ENCODE data around the gene PPP3CA. TPM values are rescaled to one million over a fixed set of nuclear protein-coding genes. Genes with fewer than 3 reads are reported as not detected.

The PPP3CA gene
- total and polyA plus RNA-seq, 2 of the 8 experiments (the other 6 are each of a cell fraction or from before 2014, with no cell fraction given), result 7.9 to 35.0 TPM

DNA sequence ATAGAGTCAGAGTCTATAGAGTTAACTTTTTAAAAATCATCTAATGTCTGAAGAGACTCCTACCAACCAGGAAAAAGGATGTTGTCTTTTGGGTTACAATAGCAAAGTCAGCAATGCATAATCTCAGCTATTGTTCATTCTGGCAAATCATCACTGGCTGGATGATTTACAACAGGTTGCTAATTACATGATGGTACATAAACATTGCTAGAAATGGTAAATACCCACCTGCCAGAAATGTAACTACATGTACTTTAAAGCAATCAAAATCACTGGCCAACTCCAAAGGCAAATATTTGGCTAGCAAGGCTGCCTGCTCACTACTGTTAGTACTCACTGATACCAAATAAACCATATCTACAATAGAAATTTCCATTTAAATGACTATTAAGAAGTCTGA, 91.1 kb downstream of the PPP3CA start:
- Histone ChIP-seq H3K36me3 (ENCODE audit: control insufficient read depth in 2 of 4, insufficient read depth in 4 of 4, low read length in 3 of 4) (no peaks in the 10 kb centered on the region), H3K79me2 (ENCODE audit: control insufficient read depth in 1 of 2, insufficient read depth in 2 of 2, low read length in 2 of 2) (peaks cover 0 to 72% of the 10 kb centered on the region in 2 experiments; a peak in 2 of 4 replicates), H3K23me2 (ENCODE audit: low read depth, low read length) (no peaks in the 10 kb centered on the region), H3K9me3 (ENCODE audit: insufficient read depth in 2 of 2, low read depth in 1 of 2, low read length in 1 of 2) (no peaks in the 10 kb centered on the region), H2BK120ac (replicated peaks; ENCODE audit: low read depth, low read length) (no peak overlapping the region), H2BK15ac (ENCODE audit: low read length) (no peak overlapping the region), H3K23ac (ENCODE audit: insufficient read length) (no peak overlapping the region), H3K9ac (replicated peaks in 1 of 4; ENCODE audit: extremely low read depth in 1 of 4, low read depth in 3 of 4, low read length in 3 of 4) (no peak overlapping the region), H3K79me1 (ENCODE audit: low read depth, low read length) (no peaks in the 10 kb centered on the region), H4K8ac (ENCODE audit: extremely low read depth, insufficient read depth, low read length) (no peak overlapping the region), H3K4ac (replicated peaks; ENCODE audit: insufficient read length, low read depth, low read length) (no peak overlapping the region), H3K27ac (ENCODE audit: low read depth, low read length) (no peak overlapping the region), H4K5ac (ENCODE audit: insufficient read length, low read depth, low read length) (no peak overlapping the region), H2BK12ac (ENCODE audit: low read depth, low read length) (no peak overlapping the region), H3K4me1 (replicated peaks in 1 of 4; ENCODE audit: control insufficient read depth in 3 of 4, insufficient read depth in 4 of 4, low read length in 3 of 4) (0 out of 7 replicates have a peak, but pooled peaks cover 0 to 3% (median 1%) of the 10 kb centered on the region in 4 experiments), H2BK20ac (ENCODE audit: low read length) (no peak overlapping the region), H2BK5ac (ENCODE audit: low read depth, low read length) (no peak overlapping the region), H3K14ac (ENCODE audit: insufficient read length) (no peak overlapping the region), H2AK5ac (ENCODE audit: low read depth, low read length) (no peak overlapping the region), H3K4me2 (ENCODE audit: insufficient read depth in 1 of 2, low read depth in 2 of 2, low read length in 2 of 2) (no peak overlapping the region), H3K4me3 (ENCODE audit: extremely low read depth in 1 of 4, insufficient read depth in 2 of 4, low read depth in 3 of 4, low read length in 4 of 4) (no peak overlapping the region), H4K20me1 (replicated peaks in 1 of 2; ENCODE audit: control insufficient read depth in 1 of 2, insufficient read depth in 2 of 2, low read length in 2 of 2) (peaks cover 1 to 2% of the 10 kb centered on the region in 2 experiments), H3K27me3 (replicated peaks in 1 of 4; ENCODE audit: control insufficient read depth in 3 of 4, extremely low read depth in 1 of 4, insufficient read depth in 3 of 4, low read length in 3 of 4) (no peaks in the 10 kb centered on the region), H3K18ac (ENCODE audit: extremely low read depth, low read length) (no peak overlapping the region), H3K56ac (replicated peaks; ENCODE audit: insufficient read length, low read depth, low read length) (no peak overlapping the region), H4K91ac (replicated peaks; ENCODE audit: insufficient read length, low read length) (no peak overlapping the region), H2AFZ (ENCODE audit: low read length) (no peak overlapping the region)
- DNase-seq (ENCODE audit: low read depth in 1 of 2, low spot score in 2 of 2) (no peak), FAIRE-seq (no peak)
- TF ChIP-seq PHF8 (conservative IDR thresholded peaks at IDR 0.05; ENCODE audit: low read depth, low read length) (no peak), JUND (IDR thresholded peaks at IDR 0.05; ENCODE audit: low read length) (no peak), NRF1 (IDR thresholded peaks at IDR 0.05; ENCODE audit: low read depth, low read length) (no peak)
- ChIA-PET CTCF (ENCODE audit: partially characterized antibody) (no interaction called here), POLR2A (ENCODE audit: partially characterized antibody) (no interaction called here)

Measured in H1 (cell line).